Dendritic cell treated with granulocyte-macrophage colony-stimulating factor and Interleukin-4, amounts not matched to agents 40 ng/mL and 50 ng/mL, for 4 days (primary cell): ENCODE results near the gene SCAP.
A peak's percentile ranks its signal among the peaks of the same experiment; 100 is the strongest.
"Not testable (repeated sequence)": the region's sequence is repeated elsewhere in the genome, so short reads cannot be mapped to it uniquely, and the experiment has no call there.

ENCODE experiments used
- H3K27ac Mint-ChIP-seq: one replicate; pipeline ENCODE4 v1.8.0; 2022; ENCODE audit warnings: mild to moderate bottlenecking, mixed read lengths
- H3K27me3 Mint-ChIP-seq: one replicate; pipeline ENCODE4 v1.8.0; 2022; ENCODE audit warnings: mild to moderate bottlenecking, mixed read lengths
- H3K36me3 Mint-ChIP-seq: one replicate; pipeline ENCODE4 v1.8.0; 2022; ENCODE audit warnings: low read depth, mixed read lengths
- H3K4me1 Mint-ChIP-seq: one replicate; pipeline ENCODE4 v1.8.0; 2022; ENCODE audit warnings: low read depth, mixed read lengths
- H3K4me3 Mint-ChIP-seq: one replicate; pipeline ENCODE4 v1.8.0; 2022; ENCODE audit warnings: mild to moderate bottlenecking, moderate library complexity, mixed read lengths
- H3K9me3 Mint-ChIP-seq: one replicate; pipeline ENCODE4 v1.8.0; 2022; ENCODE audit warnings: mixed read lengths
- intact Hi-C: fragments of 100-400 bp; cut with micrococcal nuclease; formaldehyde crosslinking; loops from one replicate; pipeline ENCODE4 v1.15.0; 2022

SCAP gene

DNA sequence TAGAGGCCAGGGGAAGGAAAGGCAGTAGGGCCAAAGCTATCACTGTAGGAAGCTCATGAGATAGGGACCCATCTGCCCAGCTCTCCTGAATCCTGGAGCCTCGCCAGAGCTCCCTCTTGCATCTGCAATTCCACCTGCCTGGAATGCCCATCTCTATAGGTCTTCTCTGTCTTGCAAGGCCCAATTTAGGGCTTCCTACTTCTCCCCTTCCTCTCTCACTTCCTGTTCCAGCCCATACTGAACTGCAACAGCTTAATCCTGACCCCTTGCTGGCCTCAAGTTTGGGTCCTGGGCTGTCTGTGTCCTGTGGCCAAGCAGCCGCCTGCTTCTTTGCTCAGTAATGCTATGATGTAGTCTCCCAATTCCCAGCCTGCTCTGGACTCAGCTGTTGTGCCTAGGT is 98.6 kb downstream of the SCAP start:
- no peaks in the 10 kb centered on the region for H3K27me3 Mint-ChIP-seq
- peak overlapping the region; percentile 47 for H3K4me3 Mint-ChIP-seq
- H3K9me3 Mint-ChIP-seq = no peaks in the 10 kb centered on the region
- intact Hi-C loops = no loop called here
- peaks cover 56% of the 10 kb centered on the region for H3K4me1 Mint-ChIP-seq
- peaks cover 21% of the 10 kb centered on the region for H3K36me3 Mint-ChIP-seq
- H3K27ac Mint-ChIP-seq = peak overlapping the region; percentile 50

- Mint-ChIP-seq H3K9me3 (no peaks in the 10 kb centered on the region), H3K4me1 (peaks cover 54% of the 10 kb centered on the region), H3K4me3 (no peak overlapping the region), H3K36me3 (peaks cover 13% of the 10 kb centered on the region), H3K27ac (peak overlapping the region; percentile 50), H3K27me3 (no peaks in the 10 kb centered on the region)
- intact Hi-C loops = no loop called here
Observed at GRCh38 chr3:47376393-47376792, 99.3 kb downstream of the SCAP start.

DNA sequence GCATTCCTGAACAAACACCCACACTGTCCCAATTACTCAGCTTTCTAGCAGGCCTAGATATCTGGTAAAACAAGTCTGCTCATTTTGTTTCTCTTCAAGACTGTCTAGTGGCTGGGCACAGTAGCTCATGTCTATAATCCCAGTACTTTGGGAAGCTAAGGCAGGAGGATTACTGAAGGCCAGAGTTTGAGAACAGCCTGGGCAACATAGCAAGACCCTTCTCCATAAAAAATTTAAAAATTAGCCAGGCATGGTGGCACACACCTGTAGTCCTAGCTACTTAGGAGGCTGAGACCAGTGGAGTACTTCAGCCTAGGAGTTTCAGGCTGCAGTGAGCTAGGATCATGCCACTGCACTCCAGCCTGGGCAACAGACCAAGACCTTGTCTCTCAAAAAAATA is 101.2 kb downstream of the SCAP start:
- no peaks in the 10 kb centered on the region for H3K27me3 Mint-ChIP-seq
- peaks cover 43% of the 10 kb centered on the region for H3K4me1 Mint-ChIP-seq
- no peaks in the 10 kb centered on the region for H3K9me3 Mint-ChIP-seq
- no peaks in the 10 kb centered on the region for H3K36me3 Mint-ChIP-seq
- no peak overlapping the region for H3K27ac Mint-ChIP-seq
- intact Hi-C loops = no loop called here
- no peak overlapping the region for H3K4me3 Mint-ChIP-seq

GRCh38 chr3:47370887-47371697 is 104.6 kb downstream of the SCAP start:
- no peak overlapping the region for H3K27ac Mint-ChIP-seq
- H3K27me3 Mint-ChIP-seq = no peaks in the 10 kb centered on the region
- no peaks in the 10 kb centered on the region for H3K9me3 Mint-ChIP-seq
- no peaks in the 10 kb centered on the region for H3K36me3 Mint-ChIP-seq
- H3K4me3 Mint-ChIP-seq = no peak overlapping the region
- intact Hi-C loops = no loop called here
- H3K4me1 Mint-ChIP-seq = peaks cover 22% of the 10 kb centered on the region

DNA sequence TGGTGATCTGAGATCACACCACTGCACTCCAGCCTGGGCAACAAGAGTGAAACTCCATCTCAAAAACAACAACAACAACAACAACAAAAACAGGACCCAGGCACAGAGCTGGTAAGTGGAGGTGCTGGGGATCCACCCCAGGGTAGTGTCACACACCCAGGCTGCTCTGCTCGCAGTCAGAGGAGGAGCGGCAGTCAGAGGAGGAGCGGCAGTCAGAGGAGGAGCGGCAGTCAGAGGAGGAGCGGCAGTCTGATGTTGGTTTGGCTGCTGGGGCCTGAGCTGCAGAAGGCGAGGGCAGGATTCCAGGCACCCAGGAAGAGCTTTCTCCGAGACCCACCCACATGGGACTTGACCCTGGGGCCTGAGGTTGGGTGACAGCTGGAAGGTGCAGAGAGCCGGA is 105.7 kb downstream of the SCAP start:
- H3K9me3 Mint-ChIP-seq, H3K27ac Mint-ChIP-seq, H3K36me3 Mint-ChIP-seq, intact Hi-C loops, H3K27me3 Mint-ChIP-seq, H3K4me3 Mint-ChIP-seq: not testable (repeated sequence)
- H3K4me1 Mint-ChIP-seq = peaks cover 32% of the 10 kb centered on the region

DNA sequence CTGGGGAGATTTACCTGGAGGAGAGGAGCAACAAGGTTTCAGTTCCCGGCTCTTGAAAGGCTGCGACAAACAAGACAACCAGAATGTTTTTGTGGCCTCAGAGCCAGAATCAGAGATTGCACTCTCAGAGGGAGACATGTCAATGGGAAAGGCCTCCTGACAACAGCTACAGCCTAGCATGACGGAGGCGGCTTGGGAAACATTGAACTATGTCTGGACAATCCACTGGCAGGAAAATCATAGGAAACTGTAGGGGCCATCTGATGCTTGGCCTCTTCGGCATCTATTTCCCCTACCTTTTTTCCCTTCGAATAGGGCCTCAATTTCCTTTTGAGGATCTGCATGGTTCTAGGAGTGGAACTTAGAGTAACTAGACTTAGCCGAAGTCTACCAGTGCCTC is 108.1 kb downstream of the SCAP start:
- H3K27ac Mint-ChIP-seq = no peak overlapping the region
- H3K27me3 Mint-ChIP-seq = no peaks in the 10 kb centered on the region
- H3K36me3 Mint-ChIP-seq = no peaks in the 10 kb centered on the region
- H3K9me3 Mint-ChIP-seq = peaks cover 2% of the 10 kb centered on the region
- peaks cover 29% of the 10 kb centered on the region for H3K4me1 Mint-ChIP-seq
- intact Hi-C loops = no loop called here
- no peak overlapping the region for H3K4me3 Mint-ChIP-seq

- Mint-ChIP-seq H3K9me3 (peaks cover 7% of the 10 kb centered on the region), H3K27ac (no peak overlapping the region), H3K4me3 (no peak overlapping the region), H3K4me1 (peaks cover 30% of the 10 kb centered on the region), H3K27me3 (no peaks in the 10 kb centered on the region), H3K36me3 (no peaks in the 10 kb centered on the region)
- intact Hi-C loops = no loop called here
Observed at GRCh38 chr3:47366833-47367232, 108.9 kb downstream of the SCAP start.

GRCh38 chr3:47365213-47366153 is 110.3 kb downstream of the SCAP start:
- Mint-ChIP-seq H3K4me1 (peaks cover 26% of the 10 kb centered on the region), H3K9me3 (peaks cover 9% of the 10 kb centered on the region), H3K27me3 (no peaks in the 10 kb centered on the region), H3K4me3 (no peak overlapping the region), H3K36me3 (no peaks in the 10 kb centered on the region), H3K27ac (no peak overlapping the region)
- intact Hi-C loops = no loop called here
